GM12892 (cell line): Measurements from ENCODE around the gene RAP1GAP2.

Experiments
- DNase-seq: peaks from one replicate; pipeline ENCODE4 v3.0.0; 2011; ENCODE audit not compliant: insufficient read length
- FAIRE-seq: peaks from 2 replicates; lab custom pipeline; 2011; peaks lifted over from hg19 to GRCh38; lab: Jason Lieb, UNC
- POLR2A ChIP-seq: IDR thresholded peaks from 2 replicates; pipeline ENCODE4 v1.6.1; 2011; ENCODE audit warnings: low read depth, low read length, control low read depth
- POLR2AphosphoS5 ChIP-seq: IDR thresholded peaks from 2 replicates; pipeline ENCODE4 v1.6.1; 2011; ENCODE audit warnings: low read depth, low read length, control low read depth
- TAF1 ChIP-seq: IDR thresholded peaks from 2 replicates; pipeline ENCODE4 v1.6.1; 2011; ENCODE audit warnings: low read depth, mild to moderate bottlenecking, control low read depth, low read length, borderline replicate concordance

RAP1GAP2 gene

GRCh38 chr17:2962729-2963128 is 166.5 kb downstream of the RAP1GAP2 start:
- FAIRE-seq (no peak), DNase-seq (no peak)
- no peak for TF ChIP-seq POLR2A
- no peak for TF ChIP-seq TAF1
- no peak for TF ChIP-seq POLR2AphosphoS5

- TF ChIP-seq POLR2AphosphoS5 (no peak), TAF1 (no peak), POLR2A (no peak)
- FAIRE-seq, result no peak
These were observed 167.2 kb downstream of the RAP1GAP2 start for GRCh38 chr17:2963332-2964027.

GRCh38 chr17:2964028-2964356 is 167.8 kb downstream of the RAP1GAP2 start:
- TF ChIP-seq TAF1, result no peak
- TF ChIP-seq POLR2A, result no peak
- no peak for TF ChIP-seq POLR2AphosphoS5
- FAIRE-seq, result no peak
- no peak for DNase-seq

More at GRCh38 chr17:2963332-2964027, 167.2 kb downstream of the RAP1GAP2 start:
- DNase-seq, result no peak

- no peak for DNase-seq
- TF ChIP-seq POLR2AphosphoS5 (no peak), POLR2A (no peak), TAF1 (no peak)
- no peak for FAIRE-seq
These were observed 168.1 kb downstream of the RAP1GAP2 start for GRCh38 chr17:2964370-2964769.

GRCh38 chr17:2964831-2965230 is 168.6 kb downstream of the RAP1GAP2 start:
- FAIRE-seq, result no peak
- DNase-seq, result no peak
- no peak for TF ChIP-seq POLR2A
- TF ChIP-seq POLR2AphosphoS5, result no peak
- TF ChIP-seq TAF1, result no peak

GRCh38 chr17:2965621-2966595 is 169.7 kb downstream of the RAP1GAP2 start:
- no peak for FAIRE-seq
- DNase-seq, result no peak
- no peak for TF ChIP-seq TAF1
- no peak for TF ChIP-seq POLR2A
- no peak for TF ChIP-seq POLR2AphosphoS5

- no peak for FAIRE-seq
- TF ChIP-seq POLR2AphosphoS5 (no peak), POLR2A (no peak), TAF1 (no peak)
- DNase-seq, result no peak
These were observed 171.3 kb downstream of the RAP1GAP2 start for GRCh38 chr17:2967515-2967914.

- no peak for FAIRE-seq
- TF ChIP-seq POLR2AphosphoS5, result no peak
- TF ChIP-seq TAF1, result no peak
- DNase-seq, result no peak
These were observed 175.6 kb downstream of the RAP1GAP2 start for GRCh38 chr17:2971851-2972250.

GRCh38 chr17:2972749-2973148 is 176.5 kb downstream of the RAP1GAP2 start:
- TF ChIP-seq POLR2A, result no peak
- TF ChIP-seq TAF1, result no peak
- no peak for TF ChIP-seq POLR2AphosphoS5
- DNase-seq (no peak), FAIRE-seq (peak; percentile 42)

GRCh38 chr17:2974347-2974746 is 178.1 kb downstream of the RAP1GAP2 start:
- DNase-seq (no peak), FAIRE-seq (no peak)
- TF ChIP-seq POLR2A (no peak), TAF1 (no peak), POLR2AphosphoS5 (no peak)

GRCh38 chr17:2975469-2975958 is 179.3 kb downstream of the RAP1GAP2 start:
- TF ChIP-seq TAF1 (no peak), POLR2A (no peak), POLR2AphosphoS5 (no peak)
- no peak for DNase-seq
- FAIRE-seq, result no peak

GRCh38 chr17:2977157-2977556 is 180.9 kb downstream of the RAP1GAP2 start:
- FAIRE-seq, result no peak
- no peak for DNase-seq
- TF ChIP-seq POLR2A, result no peak
- TF ChIP-seq TAF1, result no peak
- TF ChIP-seq POLR2AphosphoS5, result no peak
